Panc1 (cell line): ENCODE results near the gene POLDIP2.
A peak's percentile ranks its signal among the peaks of the same experiment; 100 is the strongest.

Source experiments
- POLR2AphosphoS5 ChIP-seq: IDR thresholded peaks from 2 replicates; pipeline ENCODE4 v1.6.1; 2012; ENCODE audit warnings: mild to moderate bottlenecking, low read depth, low read length, moderate library complexity
- SIN3A ChIP-seq: IDR thresholded peaks from 2 replicates; pipeline ENCODE4 v1.6.1; 2012; ENCODE audit warnings: low read depth, mild to moderate bottlenecking, low read length, moderate library complexity, borderline replicate concordance; ENCODE audit not compliant: insufficient read depth
- TCF7L2 ChIP-seq: IDR thresholded peaks from 2 replicates; pipeline ENCODE4 v1.6.1; 2011; ENCODE audit warnings: mild to moderate bottlenecking, low read depth, low read length, inconsistent platforms
- TF ChIP-seq, protein P1 (sequence below): fragments of 450-650 bp; IDR thresholded peaks from 2 replicates; pipeline ENCODE4 v1.5.1; 2017; ENCODE audit warnings: mild to moderate bottlenecking
- TF ChIP-seq, protein P2 (sequence below), 2 experiments: IDR thresholded peaks; 2 replicates each; pipeline ENCODE4 v1.6.1; 2011 to 2012; ENCODE audit warnings: low read depth in 2 of 2, control low read depth in 1 of 2, low read length in 1 of 2, mild to moderate bottlenecking in 1 of 2, moderate library complexity in 1 of 2; ENCODE audit not compliant: insufficient read depth in 1 of 2

DNA sequence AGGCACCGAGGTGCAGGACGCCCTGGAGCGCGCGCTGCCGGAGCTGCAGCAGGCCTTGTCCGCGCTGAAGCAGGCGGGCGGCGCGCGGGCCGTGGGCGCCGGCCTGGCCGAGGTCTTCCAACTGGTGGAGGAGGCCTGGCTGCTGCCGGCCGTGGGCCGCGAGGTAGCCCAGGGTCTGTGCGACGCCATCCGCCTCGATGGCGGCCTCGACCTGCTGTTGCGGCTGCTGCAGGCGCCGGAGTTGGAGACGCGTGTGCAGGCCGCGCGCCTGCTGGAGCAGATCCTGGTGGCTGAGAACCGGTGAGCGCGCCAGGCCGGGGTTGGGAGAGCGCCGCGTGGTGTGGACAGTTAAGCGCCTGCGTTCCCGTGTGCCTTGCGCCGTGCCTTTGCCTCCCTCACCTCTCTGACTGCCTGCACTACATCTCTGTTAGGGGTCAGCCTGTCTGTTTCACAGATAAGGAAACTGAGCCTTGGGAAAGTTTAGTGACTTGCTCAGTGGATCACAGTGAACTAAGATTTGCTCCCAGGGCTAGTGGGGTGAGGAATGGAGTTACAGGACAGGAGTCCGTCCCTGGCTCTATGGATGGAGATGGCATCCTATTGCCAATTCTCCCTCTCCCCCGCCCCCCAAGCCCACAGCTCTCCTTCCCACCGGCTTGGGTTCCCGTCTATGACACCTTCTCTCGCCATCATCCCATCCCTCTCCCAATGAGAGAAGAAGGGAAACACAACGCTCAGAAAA is 15.0 kb upstream of the POLDIP2 start:
- TF ChIP-seq, protein P1, sequence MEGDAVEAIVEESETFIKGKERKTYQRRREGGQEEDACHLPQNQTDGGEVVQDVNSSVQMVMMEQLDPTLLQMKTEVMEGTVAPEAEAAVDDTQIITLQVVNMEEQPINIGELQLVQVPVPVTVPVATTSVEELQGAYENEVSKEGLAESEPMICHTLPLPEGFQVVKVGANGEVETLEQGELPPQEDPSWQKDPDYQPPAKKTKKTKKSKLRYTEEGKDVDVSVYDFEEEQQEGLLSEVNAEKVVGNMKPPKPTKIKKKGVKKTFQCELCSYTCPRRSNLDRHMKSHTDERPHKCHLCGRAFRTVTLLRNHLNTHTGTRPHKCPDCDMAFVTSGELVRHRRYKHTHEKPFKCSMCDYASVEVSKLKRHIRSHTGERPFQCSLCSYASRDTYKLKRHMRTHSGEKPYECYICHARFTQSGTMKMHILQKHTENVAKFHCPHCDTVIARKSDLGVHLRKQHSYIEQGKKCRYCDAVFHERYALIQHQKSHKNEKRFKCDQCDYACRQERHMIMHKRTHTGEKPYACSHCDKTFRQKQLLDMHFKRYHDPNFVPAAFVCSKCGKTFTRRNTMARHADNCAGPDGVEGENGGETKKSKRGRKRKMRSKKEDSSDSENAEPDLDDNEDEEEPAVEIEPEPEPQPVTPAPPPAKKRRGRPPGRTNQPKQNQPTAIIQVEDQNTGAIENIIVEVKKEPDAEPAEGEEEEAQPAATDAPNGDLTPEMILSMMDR, result no peak
- no peak for TF ChIP-seq POLR2AphosphoS5
- TF ChIP-seq TCF7L2, result no peak
- no peak for TF ChIP-seq SIN3A
- TF ChIP-seq, protein P2, sequence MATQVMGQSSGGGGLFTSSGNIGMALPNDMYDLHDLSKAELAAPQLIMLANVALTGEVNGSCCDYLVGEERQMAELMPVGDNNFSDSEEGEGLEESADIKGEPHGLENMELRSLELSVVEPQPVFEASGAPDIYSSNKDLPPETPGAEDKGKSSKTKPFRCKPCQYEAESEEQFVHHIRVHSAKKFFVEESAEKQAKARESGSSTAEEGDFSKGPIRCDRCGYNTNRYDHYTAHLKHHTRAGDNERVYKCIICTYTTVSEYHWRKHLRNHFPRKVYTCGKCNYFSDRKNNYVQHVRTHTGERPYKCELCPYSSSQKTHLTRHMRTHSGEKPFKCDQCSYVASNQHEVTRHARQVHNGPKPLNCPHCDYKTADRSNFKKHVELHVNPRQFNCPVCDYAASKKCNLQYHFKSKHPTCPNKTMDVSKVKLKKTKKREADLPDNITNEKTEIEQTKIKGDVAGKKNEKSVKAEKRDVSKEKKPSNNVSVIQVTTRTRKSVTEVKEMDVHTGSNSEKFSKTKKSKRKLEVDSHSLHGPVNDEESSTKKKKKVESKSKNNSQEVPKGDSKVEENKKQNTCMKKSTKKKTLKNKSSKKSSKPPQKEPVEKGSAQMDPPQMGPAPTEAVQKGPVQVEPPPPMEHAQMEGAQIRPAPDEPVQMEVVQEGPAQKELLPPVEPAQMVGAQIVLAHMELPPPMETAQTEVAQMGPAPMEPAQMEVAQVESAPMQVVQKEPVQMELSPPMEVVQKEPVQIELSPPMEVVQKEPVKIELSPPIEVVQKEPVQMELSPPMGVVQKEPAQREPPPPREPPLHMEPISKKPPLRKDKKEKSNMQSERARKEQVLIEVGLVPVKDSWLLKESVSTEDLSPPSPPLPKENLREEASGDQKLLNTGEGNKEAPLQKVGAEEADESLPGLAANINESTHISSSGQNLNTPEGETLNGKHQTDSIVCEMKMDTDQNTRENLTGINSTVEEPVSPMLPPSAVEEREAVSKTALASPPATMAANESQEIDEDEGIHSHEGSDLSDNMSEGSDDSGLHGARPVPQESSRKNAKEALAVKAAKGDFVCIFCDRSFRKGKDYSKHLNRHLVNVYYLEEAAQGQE (IDR thresholded peaks at IDR 0.05; ENCODE audit: insufficient read depth in 1 of 2, low read depth in 2 of 2, low read length in 1 of 2), result 0 out of 4 replicates have a peak, but pooled peaks of 1 of the 2 experiments have one; percentile 8
